OCI-LY3 (cell line): ENCODE data around the gene MCF2L2.

Experiments
- CTCF ChIP-seq: fragments of 200-600, 300-600 bp; sonication (generic); IDR thresholded peaks from 2 replicates; pipeline ENCODE4 v1.5.1; 2014; ENCODE audit warnings: antibody characterized with exemption, low read length, low read depth
- EZH2phosphoT487 ChIP-seq: fragments of 200-600 bp; shearing (Covaris generic); IDR thresholded peaks from 2 replicates; pipeline ENCODE4 v1.6.1; 2018; ENCODE audit warnings: antibody characterized with exemption, mixed run types, low read depth

DNA sequence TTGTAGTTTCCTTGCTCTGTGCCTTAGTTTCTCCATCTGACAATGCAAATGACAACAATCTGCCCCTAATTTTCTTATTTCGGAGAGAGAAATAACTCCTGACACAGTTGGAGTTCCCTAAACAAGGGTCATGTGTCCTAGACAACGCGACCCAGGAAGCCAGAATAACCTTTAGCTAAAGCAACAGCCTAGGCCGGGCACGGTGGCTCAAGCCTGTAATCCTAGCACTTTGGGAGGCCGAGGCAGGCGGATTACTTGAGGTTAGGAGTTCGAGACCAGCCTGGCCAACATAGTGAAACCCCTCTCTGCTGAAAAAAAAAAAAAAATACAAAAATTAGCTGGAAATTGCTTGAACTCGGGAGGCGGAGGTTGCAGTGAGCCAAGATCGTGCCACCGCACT lies 49.9 kb downstream of the MCF2L2 start:
- no peak for TF ChIP-seq CTCF
- TF ChIP-seq EZH2phosphoT487 = no peak
